ENCODE measurements around the gene SPACA4. TPM values are rescaled to one million over a fixed set of nuclear protein-coding genes. Genes with fewer than 3 reads are reported as not detected.

The SPACA4 gene
- total RNA-seq (2021) (not detected in 2 replicates), Bru-seq, nascent RNA (not detected), BruChase-seq, experiment 1, labeled RNA remaining after a 2-hour chase (not detected), BruChase-seq, experiment 2, labeled RNA remaining after a 6-hour chase (not detected)
- long read RNA-seq, result 0 reads

GRCh38 chr19:48606463-48607358 lies at the start of gene SPACA4:
Gene SPACA4 (plus strand): TSS chr19:48606742. CDS start chr19:48606979, 237 bp downstream.
- Histone ChIP-seq H3K27me3 (ENCODE audit: insufficient read depth, low read depth) (no peaks in the 10 kb centered on the region), H4K20me1 (ENCODE audit: insufficient read depth) (no peaks in the 10 kb centered on the region), H3K79me2 (ENCODE audit: low read depth) (no peaks in the 10 kb centered on the region), H3K4me1 (replicated peaks; ENCODE audit: insufficient read depth) (0 out of 2 replicates have a peak, but pooled peaks cover 5% of the 10 kb centered on the region), H3K9me2 (ENCODE audit: insufficient read depth) (no peaks in the 10 kb centered on the region), H3K4me3 (no peak within 1 kb of the TSS), H3K4me2 (no peak within 1 kb of the TSS), H2AFZ (no peak within 1 kb of the TSS), H3F3A (ENCODE audit: insufficient read depth, low read depth) (peaks cover 20% of the 10 kb centered on the region; the same call in 1 of the 2 replicates), H3K9me3 (ENCODE audit: insufficient read depth, low read depth) (no peaks in the 10 kb centered on the region), H3K27ac (no peak within 1 kb of the TSS), H3K36me3 (ENCODE audit: low read depth) (no peaks in the 10 kb centered on the region)
- no peak for DNase-seq
- BruUV-seq (replicated peaks), result no TSS peak
- no peak for TF ChIP-seq CTCF (conservative IDR thresholded peaks at IDR 0.05)
- TF ChIP-seq EZH2 (IDR thresholded peaks at IDR 0.05; ENCODE audit: low read depth), result no peak
- POLR2A ChIA-PET (ENCODE audit: unreplicated experiment), result interaction anchor here (0.6 kb wide), 1 partner anchor 205 kb away, joined by 3 read pairs; no protein-coding TSS in a partner anchor
- CTCF ChIA-PET, result no interaction called here
- intact Hi-C loops (cut with micrococcal nuclease; ENCODE audit: unreplicated experiment), result no loop called here

GRCh38 chr19:48556825-48557224 lies 49.7 kb upstream of the SPACA4 start:
- no peaks in the 10 kb centered on the region for H3K36me3 ChIP-seq (ENCODE audit: low read depth)
- H3K27ac ChIP-seq, result peak overlapping the region; percentile 73
- intact Hi-C loops (cut with micrococcal nuclease; ENCODE audit: unreplicated experiment), result loop anchor here (1.0 kb wide), 1 partner anchor 27 kb away; no protein-coding TSS in a partner anchor
- no peaks in the 10 kb centered on the region for H3K79me2 ChIP-seq (ENCODE audit: low read depth)
- H3K4me2 ChIP-seq, result peak overlapping the region; percentile 63
- H3K27me3 ChIP-seq (ENCODE audit: insufficient read depth, low read depth), result no peaks in the 10 kb centered on the region
- H3K4me1 ChIP-seq (replicated peaks; ENCODE audit: insufficient read depth), result peaks cover 48% of the 10 kb centered on the region
- no TSS peak for BruUV-seq (replicated peaks)
- CTCF ChIA-PET, result interaction anchor here (0.7 to 1.0 kb wide), 2 partner anchors 12 to 28 kb away, joined by 4 to 9 read pairs; no protein-coding TSS in a partner anchor
- H3K9me2 ChIP-seq (ENCODE audit: insufficient read depth), result no peaks in the 10 kb centered on the region
- H3K4me3 ChIP-seq, result no peak overlapping the region
- H3K9me3 ChIP-seq (ENCODE audit: insufficient read depth, low read depth), result no peaks in the 10 kb centered on the region
- H3F3A ChIP-seq (ENCODE audit: insufficient read depth, low read depth), result peaks cover 53% of the 10 kb centered on the region
- no peaks in the 10 kb centered on the region for H4K20me1 ChIP-seq (ENCODE audit: insufficient read depth)
- DNase-seq, result no peak
- H2AFZ ChIP-seq, result no peak overlapping the region
- POLR2A ChIA-PET (ENCODE audit: unreplicated experiment), result interaction anchor here (0.6 to 0.7 kb wide), 2 partner anchors 163 to 225 kb away, joined by 4 read pairs; partner anchors contain the start of gene GRIN2D
- TF ChIP-seq EZH2 (IDR thresholded peaks at IDR 0.05; ENCODE audit: low read depth) (no peak), CTCF (conservative IDR thresholded peaks at IDR 0.05) (no peak)

- H3K4me1 ChIP-seq (replicated peaks; ENCODE audit: insufficient read depth), result peaks cover 36% of the 10 kb centered on the region
- no peak overlapping the region for H3K4me3 ChIP-seq
- POLR2A ChIA-PET (ENCODE audit: unreplicated experiment), result no interaction called here
Measured at GRCh38 chr19:48558018-48558684, 48.4 kb upstream of the SPACA4 start.

More at GRCh38 chr19:48558018-48558684, 48.4 kb upstream of the SPACA4 start:
- intact Hi-C loops (cut with micrococcal nuclease; ENCODE audit: unreplicated experiment), result no loop called here
- BruUV-seq (replicated peaks), result no TSS peak
- no peaks in the 10 kb centered on the region for H3K9me2 ChIP-seq (ENCODE audit: insufficient read depth)
- H3K36me3 ChIP-seq (ENCODE audit: low read depth), result no peaks in the 10 kb centered on the region
- H4K20me1 ChIP-seq (ENCODE audit: insufficient read depth), result no peaks in the 10 kb centered on the region
- no peak overlapping the region for H2AFZ ChIP-seq
- CTCF ChIA-PET, result no interaction called here
- no peaks in the 10 kb centered on the region for H3K79me2 ChIP-seq (ENCODE audit: low read depth)
- no peaks in the 10 kb centered on the region for H3K27me3 ChIP-seq (ENCODE audit: insufficient read depth, low read depth)
- TF ChIP-seq EZH2 (IDR thresholded peaks at IDR 0.05; ENCODE audit: low read depth) (no peak), CTCF (conservative IDR thresholded peaks at IDR 0.05) (no peak)
- H3F3A ChIP-seq (ENCODE audit: insufficient read depth, low read depth), result peaks cover 42% of the 10 kb centered on the region
- no peaks in the 10 kb centered on the region for H3K9me3 ChIP-seq (ENCODE audit: insufficient read depth, low read depth)
- peak in 1 of 2 experiments; percentile 38 for DNase-seq
- H3K27ac ChIP-seq, result no peak overlapping the region
- no peak overlapping the region for H3K4me2 ChIP-seq
